NCI-H2081 (cell line): Measurements from ENCODE around the gene DCUN1D4.

Experiments
- DNase-seq, 2 experiments: peaks; one replicate each; lab custom pipeline; 2025; lab: John Stamatoyannopoulos, UW

Gene DCUN1D4

GRCh38 chr4:51842554-51843308 lies at the start of gene DCUN1D4:
TSS of gene DCUN1D4 (plus strand) at chr4:51843153. CDS start at chr4:51843243, 90 bp downstream.
- peak; percentile 97 to 98 for DNase-seq

- peak in 1 of 2 experiments; percentile 1 for DNase-seq
Measured at GRCh38 chr4:51820443-51821234, 22.3 kb upstream of the DCUN1D4 start.

GRCh38 chr4:51825341-51825740 lies 17.6 kb upstream of the DCUN1D4 start:
- no peak for DNase-seq

- no peak for DNase-seq
Measured at GRCh38 chr4:51830156-51830720, 12.7 kb upstream of the DCUN1D4 start.

GRCh38 chr4:51831133-51831532 lies 11.8 kb upstream of the DCUN1D4 start:
- peak; percentile 23 to 32 for DNase-seq

GRCh38 chr4:51833236-51833635 lies 9.7 kb upstream of the DCUN1D4 start:
- DNase-seq, result no peak

- no peak for DNase-seq
Measured at GRCh38 chr4:51835079-51835478, 7.9 kb upstream of the DCUN1D4 start.

- no peak for DNase-seq
Measured at GRCh38 chr4:51835855-51836254, 7.1 kb upstream of the DCUN1D4 start.

GRCh38 chr4:51836549-51836948 lies 6.4 kb upstream of the DCUN1D4 start:
- DNase-seq, result no peak

GRCh38 chr4:51840781-51841180 lies 2.2 kb upstream of the DCUN1D4 start:
- no peak for DNase-seq

GRCh38 chr4:51842167-51842553 lies 793 bp upstream of the DCUN1D4 start:
- no peak for DNase-seq

- DNase-seq, result peak; percentile 47 to 48
Measured at GRCh38 chr4:51843309-51844152, 578 bp downstream of the DCUN1D4 start.

- DNase-seq, result peak; percentile 79 to 90
Measured at GRCh38 chr4:51844153-51845054, 1.5 kb downstream of the DCUN1D4 start.

- no peak for DNase-seq
Measured at GRCh38 chr4:51845055-51845426, 2.1 kb downstream of the DCUN1D4 start.

- no peak for DNase-seq
Measured at GRCh38 chr4:51845711-51846110, 2.8 kb downstream of the DCUN1D4 start.

GRCh38 chr4:51849430-51849829 lies 6.5 kb downstream of the DCUN1D4 start:
- no peak for DNase-seq

GRCh38 chr4:51850294-51850693 lies 7.3 kb downstream of the DCUN1D4 start:
- no peak for DNase-seq

GRCh38 chr4:51851090-51851936 lies 8.4 kb downstream of the DCUN1D4 start:
- no peak for DNase-seq

GRCh38 chr4:51851937-51852290 lies 9.0 kb downstream of the DCUN1D4 start:
- DNase-seq, result no peak

GRCh38 chr4:51853027-51853682 lies 10.2 kb downstream of the DCUN1D4 start:
- DNase-seq, result no peak
